GM23338 (cell line): ENCODE results near the gene GTF3C5. TPM values are rescaled to one million over a fixed set of nuclear protein-coding genes. Genes with fewer than 3 reads are reported as not detected.

Experiments
- ATAC-seq: fragments of 200-7000 bp; cut with Tn5 transposase; 3 replicates; pipeline ENCODE4 v1.9.1; 2020
- DNase-seq: peaks from one replicate; pipeline ENCODE4 v3.0.0-alpha.2; 2015; ENCODE audit warnings: low spot score
- H2AFZ ChIP-seq: fragments of 200-600 bp; sonication (generic); 2 replicates; pipeline ENCODE4 v1.8.0; 2016; ENCODE audit warnings: antibody characterized with exemption, mild to moderate bottlenecking, moderate library complexity
- H3F3A ChIP-seq: fragments of 200-600 bp; sonication (generic); replicated peaks from 2 replicates; pipeline ENCODE4 v1.8.0; 2017; ENCODE audit warnings: antibody characterized with exemption, mixed run types, low read depth
- H3K27ac ChIP-seq: fragments of 200-600 bp; sonication (generic); 2 replicates; pipeline ENCODE4 v1.6.1; 2016; ENCODE audit warnings: low read depth
- H3K27me3 ChIP-seq: fragments of 200-600 bp; sonication (generic); 2 replicates; pipeline ENCODE4 v1.8.0; 2016; ENCODE audit warnings: mild to moderate bottlenecking, mixed run types, moderate library complexity; ENCODE audit not compliant: insufficient read depth
- H3K36me3 ChIP-seq: fragments of 200-600 bp; sonication (generic); 2 replicates; pipeline ENCODE4 v1.8.0; 2016; ENCODE audit warnings: mild to moderate bottlenecking; ENCODE audit not compliant: insufficient read depth
- H3K4me1 ChIP-seq: fragments of 200-600 bp; sonication (generic); 2 replicates; pipeline ENCODE4 v1.8.0; 2016; ENCODE audit warnings: mild to moderate bottlenecking, moderate library complexity; ENCODE audit not compliant: insufficient read depth
- H3K4me2 ChIP-seq: fragments of 200-600 bp; sonication (generic); 2 replicates; pipeline ENCODE4 v1.7.1; 2017; ENCODE audit warnings: mixed run types
- H3K4me3 ChIP-seq: fragments of 200-600 bp; sonication (generic); 2 replicates; pipeline ENCODE4 v1.6.1; 2016; ENCODE audit warnings: mixed run types
- H3K79me2 ChIP-seq: fragments of 200-600 bp; sonication (generic); replicated peaks from 2 replicates; pipeline ENCODE4 v1.8.0; 2017; ENCODE audit warnings: mild to moderate bottlenecking; ENCODE audit not compliant: insufficient read depth
- H3K9me2 ChIP-seq: fragments of 200-600 bp; sonication (generic); 2 replicates; pipeline ENCODE4 v1.8.0; 2017; ENCODE audit not compliant: insufficient read depth
- H4K20me1 ChIP-seq: fragments of 200-600 bp; sonication (generic); replicated peaks from 2 replicates; pipeline ENCODE4 v1.8.0; 2017; ENCODE audit warnings: mild to moderate bottlenecking; ENCODE audit not compliant: insufficient read depth
- H3K27ac Mint-ChIP-seq: 2 replicates; pipeline ENCODE4 v1.8.0; 2020; ENCODE audit warnings: inconsistent platforms, mild to moderate bottlenecking, moderate library complexity, mixed read lengths
- H3K27me3 Mint-ChIP-seq: 3 replicates; pipeline ENCODE4 v1.8.0; 2022; ENCODE audit warnings: low read depth, mild to moderate bottlenecking, moderate library complexity, mixed read lengths, inconsistent platforms; ENCODE audit not compliant: insufficient read depth, poor library complexity
- H3K36me3 Mint-ChIP-seq: 3 replicates; pipeline ENCODE4 v1.8.0; 2021; ENCODE audit warnings: low read depth, mild to moderate bottlenecking, inconsistent platforms, moderate library complexity, mixed read lengths
- H3K4me1 Mint-ChIP-seq: 3 replicates; pipeline ENCODE4 v1.8.0; 2020; ENCODE audit warnings: mild to moderate bottlenecking, inconsistent platforms, mixed read lengths
- H3K4me3 Mint-ChIP-seq: 3 replicates; pipeline ENCODE4 v1.8.0; 2021; ENCODE audit warnings: moderate library complexity, mild to moderate bottlenecking, inconsistent platforms, mixed read lengths
- H3K9me3 Mint-ChIP-seq: 3 replicates; pipeline ENCODE4 v1.8.0; 2020; ENCODE audit warnings: moderate library complexity, mild to moderate bottlenecking, inconsistent platforms, mixed read lengths
- EZH2phosphoT487 ChIP-seq: fragments of 200-600 bp; sonication (generic); IDR thresholded peaks from one replicate; pipeline ENCODE4 v1.8.1; 2018; ENCODE audit warnings: antibody characterized with exemption; ENCODE audit not compliant: unreplicated experiment
- NANOG ChIP-seq: IDR thresholded peaks from 2 replicates; pipeline ENCODE4 v1.6.1; 2016; ENCODE audit warnings: antibody characterized with exemption, borderline replicate concordance
- STAT1 ChIP-seq: IDR thresholded peaks from one replicate; pipeline ENCODE4 v1.6.1; 2016; ENCODE audit warnings: antibody characterized with exemption; ENCODE audit not compliant: unreplicated experiment
- ZNF331 ChIP-seq: fragments of 250-450 bp; sonication (Bioruptor Pico); IDR thresholded peaks from 2 replicates; pipeline ENCODE4 v1.5.0; 2020; ENCODE audit warnings: low read depth, mild to moderate bottlenecking, moderate library complexity
- polyA plus RNA-seq: library from polyadenylated mRNA; unstranded; fragments of >200 nt; fragmentation: Nextera tagmentation; extraction: Ambion mirVana; gene quantifications from 2 replicates; pipeline ENCODE4 v1.2.1, GENCODE V29; 2016
- total RNA-seq: library from RNA; depleted of rRNA; stranded (reverse); fragments of >200 nt; shearing (Covaris generic); gene quantifications from 2 replicates; pipeline ENCODE4 v1.2.3, GENCODE V29; 2014
- TF ChIP-seq, protein P1 (sequence below): IDR thresholded peaks from 2 replicates; pipeline ENCODE4 v1.6.1; 2016; ENCODE audit warnings: antibody characterized with exemption
- TF ChIP-seq, protein P2 (sequence below), 2 experiments: fragments of 200-600 bp in 1 of 2; sonication (generic) in 1 of 2; conservative IDR thresholded peaks; 2 replicates each; pipeline versions ENCODE4 v1.5.1 to v1.6.1; 2016 to 2017; ENCODE audit warnings: antibody characterized with exemption in 2 of 2, low read depth in 2 of 2, mild to moderate bottlenecking in 2 of 2, moderate library complexity in 1 of 2
- TF ChIP-seq, protein P3 (sequence below): fragments of 250-450 bp; sonication (Bioruptor Pico); IDR thresholded peaks from 2 replicates; pipeline ENCODE4 v1.5.0; 2020; ENCODE audit warnings: mild to moderate bottlenecking, moderate library complexity

GTF3C5 gene
- total and polyA plus RNA-seq, 2 experiments from 2014 or later, result 46.0 to 78.8 TPM

DNA sequence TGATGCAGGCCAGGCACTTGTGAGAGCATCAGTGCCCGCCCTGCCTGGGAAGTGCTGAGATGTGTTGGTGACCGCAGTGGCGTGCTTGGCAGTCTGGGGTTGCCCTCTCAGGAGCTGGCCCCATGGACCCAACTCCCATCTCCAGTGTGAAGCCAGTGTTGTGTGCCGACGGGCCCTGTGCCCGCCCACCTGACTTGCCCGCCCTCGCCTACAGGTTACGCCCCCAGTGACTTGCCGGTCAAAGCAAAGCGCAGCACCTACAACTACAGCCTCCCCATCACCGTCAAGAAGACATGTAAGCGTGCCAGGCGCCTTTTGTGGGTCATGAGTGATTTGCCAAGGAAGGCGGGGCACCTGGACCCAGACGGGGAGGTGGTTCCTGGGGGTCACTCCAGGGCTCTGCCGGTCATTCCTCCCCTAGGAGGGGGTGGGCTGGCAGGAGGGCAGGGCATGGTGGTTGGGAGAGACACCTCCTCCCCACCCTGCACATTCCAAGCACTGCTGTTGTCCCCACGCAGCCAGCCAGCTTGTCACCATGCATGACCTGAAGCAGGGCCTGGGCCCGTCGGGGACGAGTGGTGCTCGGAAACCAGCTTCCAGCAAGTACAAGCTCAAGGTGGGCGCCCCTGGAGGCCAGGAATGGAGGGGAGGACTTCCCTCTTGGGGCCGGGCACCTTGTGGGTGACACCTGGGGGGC is 23.5 kb downstream of the GTF3C5 start:
- no peaks in the 10 kb centered on the region for H3K9me2 ChIP-seq
- H3K27ac Mint-ChIP-seq, result no peak overlapping the region
- peaks cover 64% of the 10 kb centered on the region for H3K36me3 Mint-ChIP-seq
- no peaks in the 10 kb centered on the region for H3K27me3 ChIP-seq
- no peak overlapping the region for H3K4me3 Mint-ChIP-seq
- peaks cover 10% of the 10 kb centered on the region for H3K4me1 Mint-ChIP-seq
- H3K27ac ChIP-seq, result no peak overlapping the region
- H3F3A ChIP-seq, result 0 out of 2 replicates have a peak, but pooled peaks cover 5% of the 10 kb centered on the region
- no peak overlapping the region for H3K4me3 ChIP-seq
- no peak for DNase-seq
- H4K20me1 ChIP-seq, result no peaks in the 10 kb centered on the region; the same call in 1 of the 2 replicates
- H3K79me2 ChIP-seq, result 0 out of 2 replicates have a peak, but pooled peaks cover 4% of the 10 kb centered on the region
- no peak for ATAC-seq
- H3K9me3 Mint-ChIP-seq, result no peaks in the 10 kb centered on the region
- H3K4me1 ChIP-seq, result peaks cover 3% of the 10 kb centered on the region
- no peak overlapping the region for H2AFZ ChIP-seq
- no peak for TF ChIP-seq STAT1
- TF ChIP-seq EZH2phosphoT487, result no peak
- H3K27me3 Mint-ChIP-seq, result no peaks in the 10 kb centered on the region
- no peaks in the 10 kb centered on the region; the same call in 1 of the 2 replicates for H3K36me3 ChIP-seq
- no peak overlapping the region for H3K4me2 ChIP-seq

DNA sequence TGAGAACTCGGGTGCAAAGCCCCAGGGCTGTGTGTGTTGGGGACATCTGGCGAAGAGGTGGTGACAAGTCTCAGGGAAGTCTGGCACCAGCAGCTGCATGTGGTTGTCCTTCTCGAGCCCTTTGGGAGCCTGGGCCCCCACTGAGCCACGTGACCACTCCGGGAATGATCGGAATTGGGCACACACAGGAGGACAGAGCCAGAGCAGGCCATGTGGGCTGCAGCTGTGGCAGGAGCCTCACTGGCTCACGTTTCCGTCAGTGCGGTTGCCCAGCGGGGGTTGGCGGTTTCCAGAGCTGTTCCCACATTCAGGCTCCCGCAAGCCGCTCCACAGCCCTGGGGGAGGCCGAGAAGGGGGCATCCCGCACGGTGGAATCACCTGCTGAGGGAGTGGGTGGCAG is 24.2 kb downstream of the GTF3C5 start:
- Histone ChIP-seq H3K27ac (no peak overlapping the region), H3K79me2 (0 out of 2 replicates have a peak, but pooled peaks cover under 1% of the 10 kb centered on the region), H2AFZ (no peak overlapping the region), H4K20me1 (no peaks in the 10 kb centered on the region), H3K4me3 (no peak overlapping the region), H3K36me3 (no peaks in the 10 kb centered on the region; the same call in 1 of the 2 replicates), H3K4me1 (peaks cover 9% of the 10 kb centered on the region), H3F3A (0 out of 2 replicates have a peak, but pooled peaks cover 8% of the 10 kb centered on the region), H3K9me2 (no peaks in the 10 kb centered on the region), H3K27me3 (no peaks in the 10 kb centered on the region), H3K4me2 (no peak overlapping the region)
- Mint-ChIP-seq H3K4me3 (no peak overlapping the region), H3K36me3 (peaks cover 58% of the 10 kb centered on the region), H3K4me1 (peaks cover 16% of the 10 kb centered on the region), H3K27ac (no peak overlapping the region), H3K9me3 (no peaks in the 10 kb centered on the region), H3K27me3 (peaks cover 5% of the 10 kb centered on the region)
- no peak for DNase-seq
- ATAC-seq, result no peak
- TF ChIP-seq, protein P1, sequence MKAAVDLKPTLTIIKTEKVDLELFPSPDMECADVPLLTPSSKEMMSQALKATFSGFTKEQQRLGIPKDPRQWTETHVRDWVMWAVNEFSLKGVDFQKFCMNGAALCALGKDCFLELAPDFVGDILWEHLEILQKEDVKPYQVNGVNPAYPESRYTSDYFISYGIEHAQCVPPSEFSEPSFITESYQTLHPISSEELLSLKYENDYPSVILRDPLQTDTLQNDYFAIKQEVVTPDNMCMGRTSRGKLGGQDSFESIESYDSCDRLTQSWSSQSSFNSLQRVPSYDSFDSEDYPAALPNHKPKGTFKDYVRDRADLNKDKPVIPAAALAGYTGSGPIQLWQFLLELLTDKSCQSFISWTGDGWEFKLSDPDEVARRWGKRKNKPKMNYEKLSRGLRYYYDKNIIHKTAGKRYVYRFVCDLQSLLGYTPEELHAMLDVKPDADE, result no peak
- TF ChIP-seq NANOG (no peak), EZH2phosphoT487 (no peak), STAT1 (no peak), ZNF331 (CRISPR knock-in tag) (no peak)
- TF ChIP-seq, protein P2, sequence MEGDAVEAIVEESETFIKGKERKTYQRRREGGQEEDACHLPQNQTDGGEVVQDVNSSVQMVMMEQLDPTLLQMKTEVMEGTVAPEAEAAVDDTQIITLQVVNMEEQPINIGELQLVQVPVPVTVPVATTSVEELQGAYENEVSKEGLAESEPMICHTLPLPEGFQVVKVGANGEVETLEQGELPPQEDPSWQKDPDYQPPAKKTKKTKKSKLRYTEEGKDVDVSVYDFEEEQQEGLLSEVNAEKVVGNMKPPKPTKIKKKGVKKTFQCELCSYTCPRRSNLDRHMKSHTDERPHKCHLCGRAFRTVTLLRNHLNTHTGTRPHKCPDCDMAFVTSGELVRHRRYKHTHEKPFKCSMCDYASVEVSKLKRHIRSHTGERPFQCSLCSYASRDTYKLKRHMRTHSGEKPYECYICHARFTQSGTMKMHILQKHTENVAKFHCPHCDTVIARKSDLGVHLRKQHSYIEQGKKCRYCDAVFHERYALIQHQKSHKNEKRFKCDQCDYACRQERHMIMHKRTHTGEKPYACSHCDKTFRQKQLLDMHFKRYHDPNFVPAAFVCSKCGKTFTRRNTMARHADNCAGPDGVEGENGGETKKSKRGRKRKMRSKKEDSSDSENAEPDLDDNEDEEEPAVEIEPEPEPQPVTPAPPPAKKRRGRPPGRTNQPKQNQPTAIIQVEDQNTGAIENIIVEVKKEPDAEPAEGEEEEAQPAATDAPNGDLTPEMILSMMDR (conservative IDR thresholded peaks at IDR 0.05; ENCODE audit: low read depth in 2 of 2), result no peak
- TF ChIP-seq, protein P3, sequence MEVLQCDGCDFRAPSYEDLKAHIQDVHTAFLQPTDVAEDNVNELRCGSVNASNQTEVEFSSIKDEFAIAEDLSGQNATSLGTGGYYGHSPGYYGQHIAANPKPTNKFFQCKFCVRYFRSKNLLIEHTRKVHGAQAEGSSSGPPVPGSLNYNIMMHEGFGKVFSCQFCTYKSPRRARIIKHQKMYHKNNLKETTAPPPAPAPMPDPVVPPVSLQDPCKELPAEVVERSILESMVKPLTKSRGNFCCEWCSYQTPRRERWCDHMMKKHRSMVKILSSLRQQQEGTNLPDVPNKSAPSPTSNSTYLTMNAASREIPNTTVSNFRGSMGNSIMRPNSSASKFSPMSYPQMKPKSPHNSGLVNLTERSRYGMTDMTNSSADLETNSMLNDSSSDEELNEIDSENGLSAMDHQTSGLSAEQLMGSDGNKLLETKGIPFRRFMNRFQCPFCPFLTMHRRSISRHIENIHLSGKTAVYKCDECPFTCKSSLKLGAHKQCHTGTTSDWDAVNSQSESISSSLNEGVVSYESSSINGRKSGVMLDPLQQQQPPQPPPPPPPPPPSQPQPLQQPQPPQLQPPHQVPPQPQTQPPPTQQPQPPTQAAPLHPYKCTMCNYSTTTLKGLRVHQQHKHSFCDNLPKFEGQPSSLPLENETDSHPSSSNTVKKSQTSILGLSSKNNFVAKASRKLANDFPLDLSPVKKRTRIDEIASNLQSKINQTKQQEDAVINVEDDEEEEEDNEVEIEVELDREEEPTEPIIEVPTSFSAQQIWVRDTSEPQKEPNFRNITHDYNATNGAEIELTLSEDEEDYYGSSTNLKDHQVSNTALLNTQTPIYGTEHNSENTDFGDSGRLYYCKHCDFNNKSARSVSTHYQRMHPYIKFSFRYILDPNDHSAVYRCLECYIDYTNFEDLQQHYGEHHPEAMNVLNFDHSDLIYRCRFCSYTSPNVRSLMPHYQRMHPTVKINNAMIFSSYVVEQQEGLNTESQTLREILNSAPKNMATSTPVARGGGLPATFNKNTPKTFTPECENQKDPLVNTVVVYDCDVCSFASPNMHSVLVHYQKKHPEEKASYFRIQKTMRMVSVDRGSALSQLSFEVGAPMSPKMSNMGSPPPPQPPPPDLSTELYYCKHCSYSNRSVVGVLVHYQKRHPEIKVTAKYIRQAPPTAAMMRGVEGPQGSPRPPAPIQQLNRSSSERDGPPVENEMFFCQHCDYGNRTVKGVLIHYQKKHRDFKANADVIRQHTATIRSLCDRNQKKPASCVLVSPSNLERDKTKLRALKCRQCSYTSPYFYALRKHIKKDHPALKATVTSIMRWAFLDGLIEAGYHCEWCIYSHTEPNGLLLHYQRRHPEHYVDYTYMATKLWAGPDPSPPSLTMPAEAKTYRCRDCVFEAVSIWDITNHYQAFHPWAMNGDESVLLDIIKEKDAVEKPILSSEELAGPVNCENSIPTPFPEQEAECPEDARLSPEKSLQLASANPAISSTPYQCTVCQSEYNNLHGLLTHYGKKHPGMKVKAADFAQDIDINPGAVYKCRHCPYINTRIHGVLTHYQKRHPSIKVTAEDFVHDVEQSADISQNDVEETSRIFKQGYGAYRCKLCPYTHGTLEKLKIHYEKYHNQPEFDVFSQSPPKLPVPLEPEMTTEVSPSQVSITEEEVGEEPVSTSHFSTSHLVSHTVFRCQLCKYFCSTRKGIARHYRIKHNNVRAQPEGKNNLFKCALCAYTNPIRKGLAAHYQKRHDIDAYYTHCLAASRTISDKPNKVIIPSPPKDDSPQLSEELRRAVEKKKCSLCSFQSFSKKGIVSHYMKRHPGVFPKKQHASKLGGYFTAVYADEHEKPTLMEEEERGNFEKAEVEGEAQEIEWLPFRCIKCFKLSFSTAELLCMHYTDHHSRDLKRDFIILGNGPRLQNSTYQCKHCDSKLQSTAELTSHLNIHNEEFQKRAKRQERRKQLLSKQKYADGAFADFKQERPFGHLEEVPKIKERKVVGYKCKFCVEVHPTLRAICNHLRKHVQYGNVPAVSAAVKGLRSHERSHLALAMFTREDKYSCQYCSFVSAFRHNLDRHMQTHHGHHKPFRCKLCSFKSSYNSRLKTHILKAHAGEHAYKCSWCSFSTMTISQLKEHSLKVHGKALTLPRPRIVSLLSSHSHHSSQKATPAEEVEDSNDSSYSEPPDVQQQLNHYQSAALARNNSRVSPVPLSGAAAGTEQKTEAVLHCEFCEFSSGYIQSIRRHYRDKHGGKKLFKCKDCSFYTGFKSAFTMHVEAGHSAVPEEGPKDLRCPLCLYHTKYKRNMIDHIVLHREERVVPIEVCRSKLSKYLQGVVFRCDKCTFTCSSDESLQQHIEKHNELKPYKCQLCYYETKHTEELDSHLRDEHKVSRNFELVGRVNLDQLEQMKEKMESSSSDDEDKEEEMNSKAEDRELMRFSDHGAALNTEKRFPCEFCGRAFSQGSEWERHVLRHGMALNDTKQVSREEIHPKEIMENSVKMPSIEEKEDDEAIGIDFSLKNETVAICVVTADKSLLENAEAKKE (CRISPR knock-in tag), result no peak
